Esophagus muscularis mucosa (tissue), 4 donors: ENCODE measurements around the gene SMAD9. TPM values are rescaled to one million over a fixed set of nuclear protein-coding genes. Genes with fewer than 3 reads are reported as not detected.

Source experiments
- DNase-seq: peaks from one replicate; pipeline ENCODE4 v3.0.0-alpha.2; 2017; ENCODE audit errors: extremely low spot score
- H3K27ac ChIP-seq, 4 donors: fragments of 200-600 bp; sonication (generic); replicated peaks in 1 of 4; 1 replicate in 3 of 4; 2 replicates in 1 of 4; pipeline ENCODE4 v1.5.1; 2016 to 2019; ENCODE audit warnings: mild to moderate bottlenecking in 1 of 4
- H3K27me3 ChIP-seq, 4 donors: fragments of 200-600 bp; sonication (generic); one replicate each; pipeline versions ENCODE4 v1.5.1 to v1.6.0; 2016 to 2019
- H3K36me3 ChIP-seq, 4 donors: fragments of 200-600 bp; sonication (generic); one replicate each; pipeline ENCODE4 v1.5.1; 2016 to 2019
- H3K4me1 ChIP-seq, 4 donors: fragments of 200-600 bp; sonication (generic); one replicate each; pipeline ENCODE4 v1.5.1; 2016 to 2019
- H3K4me3 ChIP-seq, 4 donors: fragments of 200-600 bp; sonication (generic); 1 replicate in 2 of 4; 2 replicates in 2 of 4; pipeline ENCODE4 v1.5.1; 2016 to 2019; ENCODE audit warnings: mild to moderate bottlenecking in 4 of 4, moderate library complexity in 1 of 4
- H3K9me3 ChIP-seq, 4 donors: fragments of 200-600 bp; sonication (generic); 1 replicate in 3 of 4; 2 replicates in 1 of 4; pipeline ENCODE4 v1.5.1; 2016 to 2019
- CTCF ChIP-seq, 3 experiments: fragments of 200-600 bp in 2 of 3; fragments of 450-650 bp in 1 of 3; sonication (generic) in 2 of 3; IDR thresholded peaks; one replicate each; pipeline ENCODE4 v1.5.1; 2017 to 2019; ENCODE audit warnings: antibody characterized with exemption in 3 of 3, mild to moderate bottlenecking in 2 of 3, moderate library complexity in 1 of 3
- EP300 ChIP-seq: sonication (generic); formaldehyde crosslinking; IDR thresholded peaks from one replicate; pipeline ENCODE4 v1.6.1; 2017; ENCODE audit warnings: antibody characterized with exemption
- POLR2A ChIP-seq: fragments of 450-650 bp; IDR thresholded peaks from one replicate; pipeline ENCODE4 v1.6.1; 2017; ENCODE audit warnings: antibody characterized with exemption, moderate library complexity, mild to moderate bottlenecking, low read depth
- POLR2AphosphoS5 ChIP-seq, 2 donors: sonication (generic); formaldehyde crosslinking; IDR thresholded peaks; one replicate each; pipeline ENCODE4 v1.6.1; 2017; ENCODE audit warnings: antibody characterized with exemption in 2 of 2
- WGBS: methylation state at CpG from one replicate; pipeline ENCODE4 v1.1.5; 2018; 5-methylcytosine and 5-hydroxymethylcytosine counted together
- intact Hi-C: fragments of 100-400 bp; cut with DNase I; formaldehyde crosslinking; loops from one replicate; pipeline ENCODE4 v1.15.1; 2023
- total RNA-seq, 4 donors: library from RNA; depleted of rRNA; stranded (reverse); fragments of >200 nt; gene quantifications; one replicate each; pipeline versions ENCODE4 v1.1.0 to v1.2.1, GENCODE V29; 2016

SMAD9 gene
- total RNA-seq, 4 donors from 2014 or later: 44.0 to 108 (median 69.0) TPM

GRCh38 chr13:36888645-36889044, 31.4 kb downstream of the SMAD9 start:
- Histone ChIP-seq H3K27me3 (no peaks in the 10 kb centered on the region), H3K36me3 (no peaks in the 10 kb centered on the region), H3K27ac (peak overlapping the region in 2 of 4 donors; percentile 1 to 8), H3K4me1 (peaks cover 0 to 52% (median 36%) of the 10 kb centered on the region in 4 donors), H3K9me3 (no peaks in the 10 kb centered on the region), H3K4me3 (no peak overlapping the region)
- WGBS: 57% methylated on average over 3 of the region's 3 CpGs
- DNase-seq: no peak
- TF ChIP-seq EP300 (no peak), POLR2A (no peak), CTCF (IDR thresholded peaks at IDR 0.05) (no peak), POLR2AphosphoS5 (IDR thresholded peaks at IDR 0.05) (no peak)
- intact Hi-C loops: no loop called here

- TF ChIP-seq POLR2A: no peak
- TF ChIP-seq CTCF (IDR thresholded peaks at IDR 0.05): no peak
- no peak for TF ChIP-seq POLR2AphosphoS5 (IDR thresholded peaks at IDR 0.05)
- TF ChIP-seq EP300: no peak
- peaks cover 0 to 59% (median 42%) of the 10 kb centered on the region in 4 donors for H3K4me1 ChIP-seq
- 58% methylated on average over 9 of the region's 9 CpGs for WGBS
- intact Hi-C loops: no loop called here
- no peak overlapping the region for H3K4me3 ChIP-seq
- no peak for DNase-seq
- peak overlapping the region in 2 of 4 donors; percentile 8 to 14 for H3K27ac ChIP-seq
- H3K36me3 ChIP-seq: no peaks in the 10 kb centered on the region
- H3K27me3 ChIP-seq: no peaks in the 10 kb centered on the region
- H3K9me3 ChIP-seq: no peaks in the 10 kb centered on the region
Measured at GRCh38 chr13:36887758-36888521, 32.1 kb downstream of the SMAD9 start.

GRCh38 chr13:36885901-36886300, 34.1 kb downstream of the SMAD9 start:
- WGBS: 95% methylated on average over 5 of the region's 6 CpGs
- intact Hi-C loops: no loop called here

GRCh38 chr13:36884235-36884634, 35.8 kb downstream of the SMAD9 start:
- no peak for DNase-seq
- intact Hi-C loops: no loop called here
- WGBS: 95% methylated on average over 6 of the region's 6 CpGs
- Histone ChIP-seq H3K27ac (no peak overlapping the region), H3K4me3 (no peak overlapping the region), H3K9me3 (no peaks in the 10 kb centered on the region), H3K4me1 (peaks cover 6 to 57% (median 42%) of the 10 kb centered on the region in 4 donors), H3K27me3 (no peaks in the 10 kb centered on the region), H3K36me3 (peaks cover 2 to 5% (median 3%) of the 10 kb centered on the region in 4 donors)
- no peak for TF ChIP-seq POLR2AphosphoS5 (IDR thresholded peaks at IDR 0.05)
- TF ChIP-seq POLR2A: no peak
- no peak for TF ChIP-seq CTCF (IDR thresholded peaks at IDR 0.05)
- TF ChIP-seq EP300: no peak

More at GRCh38 chr13:36885901-36886300, 34.1 kb downstream of the SMAD9 start:
- Histone ChIP-seq H3K4me1 (peaks cover 6 to 58% (median 42%) of the 10 kb centered on the region in 4 donors), H3K4me3 (no peak overlapping the region), H3K36me3 (no peaks in the 10 kb centered on the region), H3K9me3 (no peaks in the 10 kb centered on the region), H3K27me3 (no peaks in the 10 kb centered on the region), H3K27ac (no peak overlapping the region)
- no peak for DNase-seq
- TF ChIP-seq POLR2AphosphoS5 (IDR thresholded peaks at IDR 0.05): no peak
- no peak for TF ChIP-seq POLR2A
- no peak for TF ChIP-seq CTCF (IDR thresholded peaks at IDR 0.05)
